Measurements from ENCODE around the gene NIP7.

- TF ChIP-seq PREB (CRISPR knock-in tag; IDR thresholded peaks at IDR 0.05) (no peak), JUNB (CRISPR knock-in tag; conservative IDR thresholded peaks at IDR 0.05) (no peak), EZH2 (IDR thresholded peaks at IDR 0.05; ENCODE audit: borderline replicate concordance, low read depth, low read length) (no peak), HNRNPLL (IDR thresholded peaks at IDR 0.05; ENCODE audit: low read depth, low read length, poor library complexity, severe bottlenecking) (no peak), SREBF1 (IDR thresholded peaks at IDR 0.05; ENCODE audit: borderline replicate concordance, low read depth, low read length) (no peak), CTCF (IDR thresholded peaks at IDR 0.05 in 2 of 3, conservative IDR thresholded peaks at IDR 0.05 in 1 of 3; ENCODE audit: insufficient read depth in 2 of 3, low read depth in 1 of 3, low read length in 3 of 3) (no peak), BRD9 (IDR thresholded peaks at IDR 0.05; ENCODE audit: low read depth, partially characterized antibody) (no peak), MAFF (IDR thresholded peaks at IDR 0.05; ENCODE audit: low read length) (no peak), FOXJ2 (tag; IDR thresholded peaks at IDR 0.05) (no peak), BMI1 (IDR thresholded peaks at IDR 0.05; ENCODE audit: low read length) (no peak), E2F8 (IDR thresholded peaks at IDR 0.05; ENCODE audit: low read depth, partially characterized antibody) (no peak)
These were observed 9.9 kb upstream of the NIP7 start for GRCh38 chr16:69329369-69330285.

All from K562 (cell line).